Choroid plexus epithelial cell (primary cell): ENCODE results near the gene GYS1.
"Not testable (repeated sequence)": the region's sequence is repeated elsewhere in the genome, so short reads cannot be mapped to it uniquely, and the experiment has no call there.

ENCODE experiments used
- DNase-seq: peaks from one replicate; pipeline ENCODE4 v3.0.0-alpha.2; 2010; ENCODE audit warnings: low read depth
- H3K4me3 ChIP-seq: 2 replicates; pipeline ENCODE4 v1.5.1; 2011; ENCODE audit warnings: low read depth, mild to moderate bottlenecking, control low read depth, low read length, moderate library complexity
- TF ChIP-seq, protein P1 (sequence below): conservative IDR thresholded peaks from 2 replicates; pipeline ENCODE4 v1.5.1; 2011; ENCODE audit warnings: low read depth, mild to moderate bottlenecking, control low read depth, inconsistent platforms, low read length, moderate library complexity

GYS1 gene

GRCh38 chr19:48938256-48938655 lies 54.9 kb downstream of the GYS1 start:
- H3K4me3 ChIP-seq, result no peak overlapping the region
- TF ChIP-seq, protein P1, sequence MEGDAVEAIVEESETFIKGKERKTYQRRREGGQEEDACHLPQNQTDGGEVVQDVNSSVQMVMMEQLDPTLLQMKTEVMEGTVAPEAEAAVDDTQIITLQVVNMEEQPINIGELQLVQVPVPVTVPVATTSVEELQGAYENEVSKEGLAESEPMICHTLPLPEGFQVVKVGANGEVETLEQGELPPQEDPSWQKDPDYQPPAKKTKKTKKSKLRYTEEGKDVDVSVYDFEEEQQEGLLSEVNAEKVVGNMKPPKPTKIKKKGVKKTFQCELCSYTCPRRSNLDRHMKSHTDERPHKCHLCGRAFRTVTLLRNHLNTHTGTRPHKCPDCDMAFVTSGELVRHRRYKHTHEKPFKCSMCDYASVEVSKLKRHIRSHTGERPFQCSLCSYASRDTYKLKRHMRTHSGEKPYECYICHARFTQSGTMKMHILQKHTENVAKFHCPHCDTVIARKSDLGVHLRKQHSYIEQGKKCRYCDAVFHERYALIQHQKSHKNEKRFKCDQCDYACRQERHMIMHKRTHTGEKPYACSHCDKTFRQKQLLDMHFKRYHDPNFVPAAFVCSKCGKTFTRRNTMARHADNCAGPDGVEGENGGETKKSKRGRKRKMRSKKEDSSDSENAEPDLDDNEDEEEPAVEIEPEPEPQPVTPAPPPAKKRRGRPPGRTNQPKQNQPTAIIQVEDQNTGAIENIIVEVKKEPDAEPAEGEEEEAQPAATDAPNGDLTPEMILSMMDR, result no peak
- DNase-seq, result no peak

GRCh38 chr19:48935864-48936263 lies 57.2 kb downstream of the GYS1 start:
- TF ChIP-seq, protein P1, result no peak
- H3K4me3 ChIP-seq, result no peak overlapping the region

DNA sequence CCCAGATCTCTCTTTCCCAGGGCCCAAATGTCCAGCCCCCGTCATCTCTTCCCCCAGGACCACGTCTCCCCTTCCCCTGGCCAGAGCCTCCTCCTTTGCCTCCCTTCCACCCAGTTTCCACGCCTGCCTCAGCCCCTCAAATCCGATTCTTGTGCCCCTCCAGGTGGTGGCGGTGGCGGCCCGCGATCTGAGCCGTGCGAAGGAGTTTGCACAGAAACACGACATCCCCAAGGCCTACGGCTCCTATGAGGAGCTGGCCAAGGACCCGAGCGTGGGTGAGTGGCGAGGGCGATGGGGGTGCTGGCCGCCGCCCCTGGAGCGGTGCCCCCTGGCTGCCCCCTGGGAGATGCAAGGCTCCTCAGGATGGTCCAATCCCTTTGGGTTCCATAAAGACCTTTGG lies 58.3 kb downstream of the GYS1 start:
- H3K4me3 ChIP-seq, result no peak overlapping the region
- TF ChIP-seq, protein P1, result no peak
- DNase-seq, result no peak

More at GRCh38 chr19:48935864-48936263, 57.2 kb downstream of the GYS1 start:
- no peak for DNase-seq

GRCh38 chr19:48933382-48933932 lies 59.7 kb downstream of the GYS1 start, which contains the start of gene DHDH:
Gene DHDH (plus strand): TSS chr19:48933699. CDS start chr19:48933722, 23 bp downstream.
- TF ChIP-seq, protein P1, result no peak
- peak; percentile 45 for DNase-seq

GRCh38 chr19:48928164-48929025 lies 64.7 kb downstream of the GYS1 start:
- no peak for DNase-seq
- H3K4me3 ChIP-seq, result no peak overlapping the region
- TF ChIP-seq, protein P1, result no peak

More at GRCh38 chr19:48933382-48933932, 59.7 kb downstream of the GYS1 start, which contains the start of gene DHDH:
- peak within 1 kb of the TSS; percentile 59 for H3K4me3 ChIP-seq

DNA sequence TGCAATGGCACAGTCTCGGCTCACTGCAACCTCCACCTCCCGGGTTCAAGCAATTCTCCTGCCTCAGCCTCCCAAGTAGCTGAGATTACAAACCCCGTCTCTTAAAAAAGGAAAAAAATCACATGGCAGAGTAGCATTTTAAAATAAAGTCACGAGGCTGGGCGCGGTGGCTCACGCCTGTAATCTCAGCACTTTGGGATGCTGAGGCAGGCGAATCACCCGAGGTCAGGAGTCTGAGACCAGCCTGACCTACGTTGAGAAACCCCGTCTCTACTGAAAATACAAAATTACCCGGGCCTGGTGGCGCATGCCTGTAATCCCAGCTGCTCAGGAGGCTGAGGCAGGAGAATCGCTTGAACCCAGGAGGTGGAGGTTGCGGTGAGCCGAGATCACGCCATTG lies 65.4 kb downstream of the GYS1 start:
- not testable (repeated sequence) for DNase-seq, H3K4me3 ChIP-seq

DNA sequence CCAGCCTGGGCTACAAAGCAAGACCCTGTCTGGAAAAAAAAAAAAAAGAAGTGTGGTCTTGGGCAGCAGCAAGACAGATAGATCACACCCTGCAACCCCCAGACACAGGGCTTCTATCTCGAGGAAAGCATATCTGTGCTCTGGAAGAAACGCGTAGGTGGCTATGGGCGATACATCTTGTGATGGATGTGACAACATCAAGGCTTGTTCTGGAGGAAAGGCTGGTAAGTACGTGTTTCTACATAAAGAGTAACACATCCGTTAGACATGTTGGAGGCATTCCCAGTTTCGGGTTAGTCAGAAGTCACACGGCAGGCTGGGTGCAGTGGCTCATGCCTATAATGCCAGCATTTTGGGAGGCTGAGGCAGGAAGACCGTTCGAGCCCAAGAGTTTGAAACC lies 66.2 kb downstream of the GYS1 start:
- TF ChIP-seq, protein P1, result no peak
- peak; percentile 95 for DNase-seq
- no peak overlapping the region for H3K4me3 ChIP-seq

- H3K4me3 ChIP-seq, DNase-seq: not testable (repeated sequence)
Measured at GRCh38 chr19:48925890-48926289, 67.2 kb downstream of the GYS1 start.
